Measurements from ENCODE around the gene TTC12.

The TTC12 gene, protein sequence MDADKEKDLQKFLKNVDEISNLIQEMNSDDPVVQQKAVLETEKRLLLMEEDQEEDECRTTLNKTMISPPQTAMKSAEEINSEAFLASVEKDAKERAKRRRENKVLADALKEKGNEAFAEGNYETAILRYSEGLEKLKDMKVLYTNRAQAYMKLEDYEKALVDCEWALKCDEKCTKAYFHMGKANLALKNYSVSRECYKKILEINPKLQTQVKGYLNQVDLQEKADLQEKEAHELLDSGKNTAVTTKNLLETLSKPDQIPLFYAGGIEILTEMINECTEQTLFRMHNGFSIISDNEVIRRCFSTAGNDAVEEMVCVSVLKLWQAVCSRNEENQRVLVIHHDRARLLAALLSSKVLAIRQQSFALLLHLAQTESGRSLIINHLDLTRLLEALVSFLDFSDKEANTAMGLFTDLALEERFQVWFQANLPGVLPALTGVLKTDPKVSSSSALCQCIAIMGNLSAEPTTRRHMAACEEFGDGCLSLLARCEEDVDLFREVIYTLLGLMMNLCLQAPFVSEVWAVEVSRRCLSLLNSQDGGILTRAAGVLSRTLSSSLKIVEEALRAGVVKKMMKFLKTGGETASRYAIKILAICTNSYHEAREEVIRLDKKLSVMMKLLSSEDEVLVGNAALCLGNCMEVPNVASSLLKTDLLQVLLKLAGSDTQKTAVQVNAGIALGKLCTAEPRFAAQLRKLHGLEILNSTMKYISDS

DNA sequence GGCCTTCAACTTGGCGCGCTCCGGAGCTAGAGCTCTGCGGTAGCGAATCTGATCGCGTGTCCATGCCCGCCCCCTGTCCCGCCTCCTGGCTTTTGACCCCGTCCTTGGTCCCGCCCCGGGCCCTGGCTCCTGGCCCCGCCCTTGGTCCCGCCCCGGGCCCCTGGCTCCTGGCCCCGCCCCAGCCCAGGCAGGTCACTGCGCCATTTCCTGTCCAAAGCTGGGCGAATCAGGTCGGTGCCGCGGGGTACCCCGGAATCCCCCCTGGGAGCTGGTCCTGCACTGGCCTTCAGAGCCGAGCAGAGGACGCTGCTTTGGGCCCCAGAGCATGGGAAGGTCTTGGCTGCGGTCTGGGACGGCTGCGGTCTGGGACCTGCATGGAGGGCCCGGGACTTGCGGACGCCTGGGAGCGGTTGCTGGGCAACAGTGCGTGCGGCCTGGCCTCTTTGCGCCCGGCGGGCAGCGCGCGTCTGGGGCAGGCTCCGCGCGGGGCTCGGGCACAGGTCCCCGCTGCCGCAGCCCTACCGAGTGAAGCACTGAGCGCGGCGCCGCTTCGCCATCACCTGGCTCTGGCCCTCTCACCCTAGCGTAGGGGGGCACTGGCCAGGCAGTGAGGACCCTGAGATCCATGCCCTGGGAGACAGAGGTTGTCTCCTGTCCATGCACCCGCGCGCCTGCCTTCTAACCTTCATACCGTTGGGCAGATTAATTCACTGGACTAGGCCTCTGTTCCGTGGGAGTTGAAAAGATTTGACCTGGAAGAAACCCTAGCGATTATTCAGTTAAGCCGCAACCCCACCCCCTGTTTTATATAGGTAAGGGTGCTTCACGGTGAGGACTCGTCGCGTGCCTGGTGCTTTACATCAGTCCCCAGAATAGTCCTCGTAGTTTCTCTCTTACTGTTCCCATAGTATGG, at the start of gene TTC12:
TTC12 (plus strand) TSS at position 195 of the 913 bp plus-strand sequence. CDS start 1,675 bp downstream, outside the sequence.
- no peaks in the 10 kb centered on the region for H3K27me3 ChIP-seq
- H3K9ac ChIP-seq = no peak within 1 kb of the TSS
- TF ChIP-seq Cebpa-rat (IDR thresholded peaks at IDR 0.05) = no peak
- no peak within 1 kb of the TSS for H3K27ac ChIP-seq
- H4K20me1 ChIP-seq = no peaks in the 10 kb centered on the region
- H3K4me3 ChIP-seq = no peak within 1 kb of the TSS
- no peaks in the 10 kb centered on the region for H3K36me3 ChIP-seq
- no peaks in the 10 kb centered on the region for H3K4me1 ChIP-seq
- H3K9me3 ChIP-seq = peaks cover 5% of the 10 kb centered on the region; the same call in 1 of the 2 replicates
- H3K4me2 ChIP-seq = no peak within 1 kb of the TSS

DNA sequence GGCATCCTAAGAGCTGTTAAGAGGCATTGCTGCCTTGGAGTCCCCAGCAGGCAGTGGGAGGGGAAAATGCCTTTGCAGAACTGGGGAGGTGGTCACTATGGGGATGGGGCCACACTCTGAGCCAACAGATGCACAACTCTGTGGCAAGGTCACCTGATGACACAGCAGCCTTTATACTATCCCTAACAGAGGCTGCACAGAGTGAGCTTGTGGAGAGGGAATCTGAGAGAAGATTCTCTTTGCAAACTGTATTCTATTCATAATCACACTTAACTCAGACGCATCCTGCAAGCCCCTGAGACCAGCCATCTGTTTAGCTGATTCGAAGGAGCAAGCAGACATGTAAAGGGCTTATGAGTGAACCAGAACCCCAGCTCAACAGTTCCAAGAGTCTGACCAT, 49.0 kb upstream of the TTC12 start:
- no peak for TF ChIP-seq Cebpa-rat (IDR thresholded peaks at IDR 0.05)
- Histone ChIP-seq H4K20me1 (no peaks in the 10 kb centered on the region), H3K9ac (no peak overlapping the region), H3K36me3 (no peaks in the 10 kb centered on the region), H3K9me3 (no peaks in the 10 kb centered on the region), H3K4me1 (peaks cover 16% of the 10 kb centered on the region), H3K4me2 (no peak overlapping the region), H3K27me3 (no peaks in the 10 kb centered on the region), H3K27ac (no peak overlapping the region), H3K4me3 (no peak overlapping the region)

DNA sequence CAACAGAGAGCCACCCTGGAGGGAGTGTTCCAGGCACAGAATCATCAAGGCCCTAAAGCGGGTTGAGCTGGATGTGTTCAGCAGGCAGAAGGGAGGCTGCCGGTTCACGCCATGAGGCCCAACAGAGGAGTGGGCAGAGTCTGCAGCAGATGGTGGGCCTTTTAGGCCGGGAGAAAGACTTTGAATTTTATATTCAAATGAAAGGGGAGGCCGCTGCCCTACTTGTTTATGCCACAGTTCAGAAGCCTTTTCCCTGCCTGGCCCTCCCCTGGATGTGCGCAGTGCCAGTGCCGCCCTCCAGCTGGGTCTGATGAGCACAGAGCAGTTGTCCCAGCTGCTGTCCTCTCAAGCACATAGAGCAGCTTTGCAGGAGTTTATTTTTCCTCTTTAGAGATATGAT, 46.9 kb upstream of the TTC12 start:
- Histone ChIP-seq H3K27ac (no peak overlapping the region), H3K27me3 (no peaks in the 10 kb centered on the region), H3K4me1 (peaks cover 6% of the 10 kb centered on the region), H3K4me2 (no peak overlapping the region), H4K20me1 (no peaks in the 10 kb centered on the region), H3K36me3 (no peaks in the 10 kb centered on the region), H3K4me3 (no peak overlapping the region), H3K9ac (no peak overlapping the region), H3K9me3 (no peaks in the 10 kb centered on the region)
- TF ChIP-seq Cebpa-rat (IDR thresholded peaks at IDR 0.05) = no peak

DNA sequence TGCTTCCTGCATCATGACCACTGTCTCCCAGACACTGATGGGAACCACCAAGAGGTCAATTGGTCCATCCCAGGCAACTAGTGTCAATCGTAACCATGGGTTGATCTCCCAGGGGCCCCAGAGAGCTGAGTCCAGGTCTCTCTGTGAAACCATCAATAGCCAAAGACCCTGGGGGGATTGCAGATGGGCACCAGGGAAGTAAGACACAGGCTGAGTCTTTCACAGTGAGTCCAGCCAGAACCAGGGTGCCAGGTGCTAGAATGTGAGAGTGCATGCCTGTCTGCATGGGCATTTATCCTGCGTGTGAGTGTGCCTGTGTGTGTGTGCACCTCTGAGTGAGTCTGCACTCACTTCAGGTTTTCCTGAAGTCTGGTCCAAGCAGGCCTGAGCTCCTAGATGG, 45.3 kb upstream of the TTC12 start:
- Histone ChIP-seq H3K36me3 (no peaks in the 10 kb centered on the region), H3K27me3 (no peaks in the 10 kb centered on the region), H3K9ac (no peak overlapping the region), H3K9me3 (no peaks in the 10 kb centered on the region), H3K4me2 (no peak overlapping the region), H4K20me1 (no peaks in the 10 kb centered on the region), H3K4me3 (no peak overlapping the region), H3K4me1 (no peaks in the 10 kb centered on the region), H3K27ac (no peak overlapping the region)
- TF ChIP-seq Cebpa-rat (IDR thresholded peaks at IDR 0.05) = no peak

DNA sequence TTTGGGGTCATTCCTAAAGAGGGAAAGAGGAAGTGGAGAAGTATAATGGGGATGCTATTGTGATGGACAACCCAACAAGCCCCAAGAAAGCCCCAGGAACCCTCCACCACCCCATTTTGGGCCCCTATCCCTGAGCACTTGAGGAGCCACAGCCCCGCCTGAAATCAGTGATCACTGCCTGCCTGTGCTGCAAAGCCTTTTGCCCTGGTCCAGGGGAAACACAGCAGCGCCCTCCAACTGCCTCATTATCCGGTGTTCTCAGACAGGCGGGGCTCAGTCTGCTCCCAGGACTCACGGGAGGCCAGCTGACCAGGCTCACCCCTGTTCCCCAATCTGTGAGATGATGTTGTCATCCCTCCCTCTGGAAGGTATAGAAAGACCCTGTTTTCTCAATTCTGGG, 44.7 kb upstream of the TTC12 start:
- H3K4me3 ChIP-seq = no peak overlapping the region
- no peak overlapping the region for H3K27ac ChIP-seq
- no peaks in the 10 kb centered on the region for H4K20me1 ChIP-seq
- H3K4me2 ChIP-seq = no peak overlapping the region
- no peaks in the 10 kb centered on the region for H3K27me3 ChIP-seq
- peaks cover 5% of the 10 kb centered on the region; the same call in 1 of the 2 replicates for H3K4me1 ChIP-seq
- H3K9ac ChIP-seq = no peak overlapping the region
- no peak for TF ChIP-seq Cebpa-rat (IDR thresholded peaks at IDR 0.05)
- H3K36me3 ChIP-seq = no peaks in the 10 kb centered on the region
- H3K9me3 ChIP-seq = no peaks in the 10 kb centered on the region

DNA sequence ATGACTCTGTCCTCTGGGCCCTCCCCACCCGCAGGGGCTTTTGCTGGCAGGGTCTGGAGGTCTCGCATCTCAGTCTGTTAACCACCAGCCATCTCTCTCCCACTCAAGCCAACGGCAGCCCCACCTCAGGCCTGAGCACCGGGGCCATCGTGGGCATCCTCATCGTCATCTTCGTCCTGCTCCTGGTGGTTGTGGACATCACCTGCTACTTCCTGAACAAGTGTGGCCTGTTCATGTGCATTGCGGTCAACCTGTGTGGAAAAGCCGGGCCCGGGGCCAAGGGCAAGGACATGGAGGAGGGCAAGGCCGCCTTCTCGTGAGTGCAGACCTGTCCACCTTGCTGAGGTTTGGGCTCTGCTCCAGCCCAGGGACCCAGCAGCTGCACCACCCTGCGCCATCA, 44.3 kb upstream of the TTC12 start:
- no peak for TF ChIP-seq Cebpa-rat (IDR thresholded peaks at IDR 0.05)
- H4K20me1 ChIP-seq = no peaks in the 10 kb centered on the region
- peaks cover 9% of the 10 kb centered on the region for H3K4me1 ChIP-seq
- H3K27me3 ChIP-seq = no peaks in the 10 kb centered on the region
- no peaks in the 10 kb centered on the region for H3K9me3 ChIP-seq
- H3K27ac ChIP-seq = no peak overlapping the region
- no peak overlapping the region for H3K9ac ChIP-seq
- no peak overlapping the region for H3K4me3 ChIP-seq
- H3K4me2 ChIP-seq = no peak overlapping the region
- no peaks in the 10 kb centered on the region for H3K36me3 ChIP-seq

DNA sequence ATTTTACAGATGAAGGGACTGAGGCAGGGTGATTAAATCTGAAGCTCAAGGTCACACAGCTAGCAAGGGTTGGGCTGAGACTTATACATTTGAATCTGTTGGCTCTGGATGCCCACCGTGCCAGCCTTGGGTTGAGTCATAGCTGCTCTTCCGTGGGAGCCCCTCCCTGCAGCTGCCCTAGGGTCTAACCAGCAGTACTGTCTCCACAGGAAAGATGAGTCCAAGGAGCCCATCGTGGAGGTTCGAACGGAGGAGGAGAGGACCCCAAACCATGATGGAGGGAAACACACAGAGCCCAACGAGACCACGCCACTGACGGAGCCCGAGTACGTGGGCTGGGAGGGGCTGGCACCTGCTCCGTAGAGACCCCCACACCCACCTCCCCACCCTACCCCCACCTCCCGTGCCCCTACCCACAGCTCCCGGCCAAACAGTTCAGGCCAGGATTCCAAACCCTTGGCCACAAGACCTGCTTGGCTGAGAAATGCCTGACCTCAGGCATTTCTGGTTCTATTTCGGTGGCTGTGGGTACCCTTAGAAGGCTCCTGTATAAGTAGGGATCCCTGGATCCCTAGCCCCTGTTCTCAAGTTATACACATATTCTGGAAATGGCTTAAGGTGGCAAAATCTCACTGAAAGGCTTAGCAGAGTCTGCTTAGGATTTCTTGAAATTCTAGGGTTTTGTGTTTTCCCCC, 42.7 kb upstream of the TTC12 start:
- H3K4me3 ChIP-seq = no peak overlapping the region

DNA sequence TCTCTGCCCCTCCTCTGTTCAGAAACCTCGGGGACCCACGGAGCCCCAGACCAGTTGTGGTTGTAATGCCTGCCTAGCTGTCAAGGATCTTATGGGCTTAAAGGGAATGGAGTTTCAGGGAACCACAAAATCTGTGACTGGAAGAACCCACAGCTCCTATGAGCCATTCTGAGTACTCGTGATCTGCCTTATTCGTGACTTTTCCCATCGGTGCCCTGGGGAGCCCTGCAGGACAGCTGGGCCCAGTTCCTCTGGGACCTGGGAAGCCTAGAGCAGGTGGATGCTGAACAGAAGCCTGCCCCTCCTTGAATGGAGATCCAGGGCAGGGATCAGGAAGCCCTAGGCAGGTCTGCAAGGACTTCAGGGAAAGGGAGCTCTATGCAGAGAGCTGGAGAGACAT, 42.1 kb upstream of the TTC12 start:
- Histone ChIP-seq H3K4me3 (no peak overlapping the region), H3K27me3 (no peaks in the 10 kb centered on the region), H3K36me3 (no peaks in the 10 kb centered on the region), H3K27ac (no peak overlapping the region), H4K20me1 (no peaks in the 10 kb centered on the region), H3K9me3 (no peaks in the 10 kb centered on the region), H3K4me1 (peaks cover 30% of the 10 kb centered on the region), H3K9ac (no peak overlapping the region), H3K4me2 (no peak overlapping the region)
- no peak for TF ChIP-seq Cebpa-rat (IDR thresholded peaks at IDR 0.05)

More for the DNA sequence above, 42.7 kb upstream of the TTC12 start:
- Histone ChIP-seq H4K20me1 (no peaks in the 10 kb centered on the region), H3K4me2 (no peak overlapping the region), H3K36me3 (no peaks in the 10 kb centered on the region), H3K9me3 (no peaks in the 10 kb centered on the region), H3K4me1 (peaks cover 24% of the 10 kb centered on the region), H3K9ac (no peak overlapping the region), H3K27me3 (no peaks in the 10 kb centered on the region), H3K27ac (no peak overlapping the region)
- no peak for TF ChIP-seq Cebpa-rat (IDR thresholded peaks at IDR 0.05)

DNA sequence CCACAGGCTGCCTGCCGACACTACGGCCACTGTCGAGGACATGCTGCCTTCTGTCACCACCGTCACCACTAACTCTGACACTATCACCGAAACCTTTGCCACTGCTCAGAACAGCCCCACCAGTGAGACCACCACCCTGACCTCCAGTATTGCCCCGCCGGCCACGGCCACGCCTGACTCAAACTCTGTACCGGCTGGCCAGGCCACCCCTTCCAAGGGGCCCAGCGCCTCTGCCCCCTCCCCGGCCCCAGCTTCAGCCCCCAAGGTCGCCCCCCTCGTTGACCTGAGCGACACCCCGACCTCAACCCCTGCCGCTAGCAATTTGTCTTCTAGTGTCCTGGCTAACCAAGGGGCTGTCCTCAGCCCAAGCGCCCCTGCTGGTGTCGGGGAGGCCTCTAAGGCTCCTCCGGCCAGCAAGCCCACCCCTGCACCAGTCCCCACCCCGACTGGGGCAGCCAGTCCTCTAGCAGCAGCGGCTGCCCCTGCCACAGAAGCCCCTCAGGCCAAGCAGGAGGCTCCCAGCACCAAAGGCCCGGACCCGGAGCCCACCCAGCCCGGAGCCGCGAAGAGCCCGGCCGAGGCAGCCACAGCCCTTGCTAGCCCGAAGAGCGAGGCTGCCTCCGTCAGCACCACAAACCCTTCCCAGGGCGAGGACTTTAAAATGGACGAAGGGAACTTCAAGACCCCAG, 41.3 kb upstream of the TTC12 start:
- no peak for TF ChIP-seq Cebpa-rat (IDR thresholded peaks at IDR 0.05)
- Histone ChIP-seq H3K9me3 (no peaks in the 10 kb centered on the region), H3K9ac (no peak overlapping the region), H3K4me2 (no peak overlapping the region), H3K27ac (no peak overlapping the region), H3K4me1 (peaks cover 32% of the 10 kb centered on the region), H3K36me3 (no peaks in the 10 kb centered on the region), H3K4me3 (no peak overlapping the region), H3K27me3 (no peaks in the 10 kb centered on the region), H4K20me1 (no peaks in the 10 kb centered on the region)
